ENCODE data around the gene STAC2. TPM values are rescaled to one million over a fixed set of nuclear protein-coding genes. Genes with fewer than 3 reads are reported as not detected.

STAC2 gene
- polyA plus RNA-seq, 1 donor, result 0.25 TPM

GRCh38 chr17:39209317-39210092 is 16.2 kb downstream of the STAC2 start:
- no peak for DNase-seq (ENCODE audit: low read depth)

DNA sequence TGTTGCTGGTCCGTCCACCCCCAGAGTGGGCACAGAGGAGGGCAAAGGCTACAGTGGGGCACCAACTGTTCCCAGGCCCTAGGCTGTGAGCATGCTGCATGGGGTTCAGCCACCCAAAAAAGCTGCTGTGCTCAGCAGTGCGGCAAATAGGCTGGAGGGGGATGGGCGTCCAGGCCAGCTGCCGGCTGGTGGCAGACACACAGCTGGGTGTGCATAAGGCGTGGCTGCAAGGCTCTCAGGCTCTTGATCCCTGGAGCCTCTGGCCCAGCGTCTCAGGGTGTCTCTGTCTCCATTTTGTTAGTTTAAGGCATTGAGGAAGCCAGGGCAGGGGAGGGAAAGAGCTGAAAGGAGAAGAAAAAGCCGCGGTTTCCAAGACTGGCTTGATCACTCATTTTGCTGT is 16.9 kb downstream of the STAC2 start:
- no peak for DNase-seq (ENCODE audit: low read depth)

DNA sequence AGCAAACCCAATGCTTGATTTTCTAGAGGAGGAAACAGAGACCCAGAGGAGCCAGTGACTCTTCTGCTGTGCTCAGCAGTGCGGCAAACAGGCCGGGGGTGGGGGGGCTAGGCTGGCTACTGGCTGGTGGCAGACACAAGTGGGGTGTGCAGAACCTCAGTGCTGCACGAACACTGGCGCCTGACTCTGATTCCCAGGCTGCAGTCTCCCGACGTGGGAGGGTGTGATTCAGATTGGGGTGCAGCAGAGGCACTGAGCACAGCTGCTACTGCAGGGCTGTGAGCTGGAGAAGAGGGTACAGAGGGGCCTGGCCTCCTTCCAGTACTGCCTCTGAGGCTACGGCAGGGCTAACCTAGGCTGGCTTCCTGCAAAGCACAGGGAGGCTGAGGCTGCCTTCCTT is 17.6 kb downstream of the STAC2 start:
- no peak for DNase-seq (ENCODE audit: low read depth)

GRCh38 chr17:39205112-39205526 is 20.6 kb downstream of the STAC2 start:
- no peak for DNase-seq (ENCODE audit: low read depth)

- DNase-seq (ENCODE audit: low read depth), result no peak
Measured at GRCh38 chr17:39204245-39204644, 21.5 kb downstream of the STAC2 start.

GRCh38 chr17:39200957-39201510 is 24.7 kb downstream of the STAC2 start:
- DNase-seq (ENCODE audit: low read depth), result no peak

- peak; percentile 92 for DNase-seq (ENCODE audit: low read depth)
Measured at GRCh38 chr17:39200070-39200879, 25.5 kb downstream of the STAC2 start, which contains the start of gene RPL19. Gene RPL19 (plus strand): TSS chr17:39200283. CDS start chr17:39200345, 62 bp downstream.

- no peak for DNase-seq (ENCODE audit: low read depth)
Measured at GRCh38 chr17:39199820-39200069, 26.0 kb downstream of the STAC2 start.

- DNase-seq (ENCODE audit: low read depth), result no peak
Measured at GRCh38 chr17:39198186-39198566, 27.6 kb downstream of the STAC2 start.

- DNase-seq (ENCODE audit: low read depth), result no peak
Measured at GRCh38 chr17:39197380-39198185, 28.2 kb downstream of the STAC2 start, which contains the start of gene CACNB1. Gene CACNB1 (minus strand): TSS chr17:39197669. CDS start chr17:39197495, 174 bp downstream.

GRCh38 chr17:39196808-39197291 is 28.9 kb downstream of the STAC2 start:
- no peak for DNase-seq (ENCODE audit: low read depth)

GRCh38 chr17:39196241-39196807 is 29.4 kb downstream of the STAC2 start:
- DNase-seq (ENCODE audit: low read depth), result no peak

DNA sequence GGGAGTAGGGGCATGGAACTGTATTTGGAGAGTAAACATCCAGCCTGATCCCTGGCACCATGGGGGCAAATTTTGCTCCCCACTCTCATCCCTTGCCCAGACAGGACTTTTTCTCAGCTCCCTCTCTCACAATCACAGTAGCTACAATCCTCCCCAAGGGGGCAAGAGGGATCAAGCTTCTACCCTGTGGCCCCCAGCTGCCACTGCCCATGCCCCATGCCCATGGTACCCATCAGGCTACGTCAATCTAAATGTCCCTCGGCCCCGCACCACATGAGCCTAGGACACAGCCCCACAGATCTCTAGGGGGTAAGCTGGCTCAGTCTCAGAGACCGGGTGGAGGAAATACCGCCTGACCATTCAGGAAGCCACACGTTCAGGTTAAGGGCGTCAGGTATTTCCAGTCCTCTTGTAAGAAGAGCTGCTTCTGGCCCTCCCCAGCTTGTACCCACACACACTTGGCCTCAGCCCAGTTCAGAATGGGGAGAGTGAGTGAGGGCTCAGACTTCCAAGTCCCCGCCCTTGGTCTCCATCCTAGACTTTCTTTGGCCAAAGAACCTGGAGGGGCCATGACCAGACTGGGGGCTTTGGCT is 30.1 kb downstream of the STAC2 start:
- DNase-seq (ENCODE audit: low read depth), result no peak

- DNase-seq (ENCODE audit: low read depth), result no peak
Measured at GRCh38 chr17:39194985-39195524, 30.7 kb downstream of the STAC2 start.

GRCh38 chr17:39194089-39194984 is 31.4 kb downstream of the STAC2 start:
- DNase-seq (ENCODE audit: low read depth), result no peak

- DNase-seq (ENCODE audit: low read depth), result no peak
Measured at GRCh38 chr17:39193346-39193745, 32.4 kb downstream of the STAC2 start.

GRCh38 chr17:39192901-39193300 is 32.8 kb downstream of the STAC2 start:
- no peak for DNase-seq (ENCODE audit: low read depth)

GRCh38 chr17:39191750-39192510 is 33.8 kb downstream of the STAC2 start:
- no peak for DNase-seq (ENCODE audit: low read depth)

Measured in forelimb muscle (tissue), 1 donor.